Endothelial cell of umbilical vein (primary cell): ENCODE data around the gene WWC1. TPM values are rescaled to one million over a fixed set of nuclear protein-coding genes. Genes with fewer than 3 reads are reported as not detected.

Experiments
- BruUV-seq: library from RNA; stranded (reverse); fragments of 400-500 nt; replicated peaks from 2 replicates; lab custom pipeline; 2021; lab: Mats Ljungman, UMichigan
- CTCF ChIA-PET: fragments of 300-600, 350-600 bp; sonication (Branson Sonifier 250); formaldehyde crosslinking; loops from one replicate; lab custom pipeline; 2021; ENCODE audit warnings: antibody characterized with exemption, inconsistent platforms; lab: Charles Lee
- POLR2A ChIA-PET: fragments of 300-600, 350-600 bp; sonication (Branson Sonifier 250); formaldehyde crosslinking; loops from one replicate; lab custom pipeline; 2021; ENCODE audit warnings: antibody characterized with exemption, inconsistent platforms; lab: Charles Lee
- DNase-seq: peaks from one replicate; pipeline ENCODE4 v3.0.0-alpha.2; 2011; ENCODE audit warnings: low read depth, low spot score
- FAIRE-seq: peaks from 2 replicates; lab custom pipeline; 2011; peaks lifted over from hg19 to GRCh38; lab: Jason Lieb, UNC
- H2AFZ ChIP-seq: 2 replicates; pipeline ENCODE4 v1.6.0; 2012; ENCODE audit warnings: low read depth, low read length, control low read depth, inconsistent platforms
- H3K27ac ChIP-seq: 2 replicates; pipeline ENCODE4 v1.5.1; 2011; ENCODE audit warnings: low read depth, mild to moderate bottlenecking, control low read depth, low read length, moderate library complexity; ENCODE audit not compliant: insufficient read depth
- H3K27me3 ChIP-seq, 2 experiments: 2 replicates each; pipeline versions ENCODE4 v1.6.0 to v1.6.1; 2011; ENCODE audit warnings: low read length in 2 of 2, mixed read lengths in 1 of 2; ENCODE audit not compliant: control insufficient read depth in 2 of 2, insufficient read depth in 2 of 2
- H3K36me3 ChIP-seq, 2 experiments: 2 replicates in 1 of 2; 3 replicates in 1 of 2; pipeline ENCODE4 v1.5.1; 2011; ENCODE audit warnings: low read length in 2 of 2, mild to moderate bottlenecking in 1 of 2, moderate library complexity in 1 of 2; ENCODE audit not compliant: control insufficient read depth in 2 of 2, insufficient read depth in 2 of 2; ENCODE audit errors: extremely low read depth in 1 of 2
- H3K4me1 ChIP-seq: 3 replicates; pipeline ENCODE4 v1.5.1; 2011; ENCODE audit warnings: mild to moderate bottlenecking, low read length; ENCODE audit not compliant: control insufficient read depth, insufficient read depth; ENCODE audit errors: extremely low read depth
- H3K4me2 ChIP-seq: 2 replicates; pipeline ENCODE4 v1.6.1; 2011; ENCODE audit warnings: low read length, control low read depth, mixed read lengths; ENCODE audit not compliant: insufficient read depth
- H3K4me3 ChIP-seq, 3 experiments: fragments of 200-600 bp in 1 of 3; sonication (generic), shearing (Covaris generic) in 1 of 3; replicated peaks in 1 of 3; 2 replicates each; pipeline ENCODE4 v1.5.1; 2011 to 2016; ENCODE audit warnings: control low read depth in 3 of 3, low read length in 3 of 3, mild to moderate bottlenecking in 2 of 3, inconsistent platforms in 1 of 3, low read depth in 1 of 3, moderate library complexity in 1 of 3; ENCODE audit not compliant: insufficient read depth in 1 of 3
- H3K79me2 ChIP-seq: 2 replicates; pipeline ENCODE4 v1.6.0; 2012; ENCODE audit warnings: low read length, inconsistent platforms; ENCODE audit not compliant: control insufficient read depth, insufficient read depth
- H3K9ac ChIP-seq: replicated peaks from 2 replicates; pipeline ENCODE3; 2011; ENCODE audit warnings: low read length, control low read depth; ENCODE audit not compliant: insufficient read depth; ENCODE audit errors: extremely low read depth
- H3K9me1 ChIP-seq: replicated peaks from 3 replicates; pipeline ENCODE4 v1.6.0; 2011; ENCODE audit warnings: mild to moderate bottlenecking, low read length; ENCODE audit not compliant: control insufficient read depth, insufficient read depth; ENCODE audit errors: extremely low read depth
- H3K9me3 ChIP-seq: replicated peaks from 2 replicates; pipeline ENCODE4 v1.5.1; 2012; ENCODE audit warnings: low read length, inconsistent platforms; ENCODE audit not compliant: control insufficient read depth, insufficient read depth
- H4K20me1 ChIP-seq: replicated peaks from 2 replicates; pipeline ENCODE3; 2011; ENCODE audit warnings: mild to moderate bottlenecking, low read length; ENCODE audit not compliant: control insufficient read depth, insufficient read depth; ENCODE audit errors: extremely low read depth
- EZH2 ChIP-seq: IDR thresholded peaks from 2 replicates; pipeline ENCODE4 v1.6.1; 2012; ENCODE audit warnings: borderline replicate concordance, low read depth, mild to moderate bottlenecking, moderate library complexity, low read length, inconsistent platforms; ENCODE audit not compliant: severe bottlenecking
- FOS ChIP-seq: IDR thresholded peaks from 2 replicates; pipeline ENCODE4 v1.6.1; 2011; ENCODE audit warnings: mild to moderate bottlenecking, low read length, moderate library complexity, borderline replicate concordance; ENCODE audit not compliant: insufficient read depth
- GATA2 ChIP-seq: IDR thresholded peaks from 2 replicates; pipeline ENCODE4 v1.7.0; 2011; ENCODE audit warnings: low read depth, mild to moderate bottlenecking, moderate library complexity, mixed read lengths, low read length; ENCODE audit not compliant: insufficient read length, insufficient read depth
- JUN ChIP-seq: IDR thresholded peaks from 2 replicates; pipeline ENCODE4 v1.6.1; 2011; ENCODE audit warnings: borderline replicate concordance, low read depth; ENCODE audit not compliant: insufficient read length, insufficient read depth
- MYC ChIP-seq: IDR thresholded peaks from one replicate; pipeline ENCODE4 v1.6.1; 2011; ENCODE audit warnings: mild to moderate bottlenecking, low read depth, low read length
- POLR2A ChIP-seq: IDR thresholded peaks from 2 replicates; pipeline ENCODE4 v1.6.1; 2012; ENCODE audit warnings: low read depth, mild to moderate bottlenecking, control low read depth, low read length
- POLR2AphosphoS5 ChIP-seq: IDR thresholded peaks from 2 replicates; pipeline ENCODE4 v1.6.1; 2012; ENCODE audit warnings: low read depth, mild to moderate bottlenecking, control low read depth, low read length, moderate library complexity; ENCODE audit not compliant: insufficient read depth
- dilution Hi-C: fragments of 300-500 bp; cut with MboI; formaldehyde crosslinking; loops from one replicate; pipeline ENCODE4 v1.15.0; 2019; ENCODE audit warnings: low sequenced_read_pairs; ENCODE audit not compliant: extremely low pct_ligation_motif_present
- intact Hi-C: fragments of 100-400 bp; cut with micrococcal nuclease; formaldehyde crosslinking; loops from one replicate; pipeline ENCODE4 v1.10.0; 2022
- polyA plus RNA-seq, 4 experiments: library from polyadenylated mRNA; depleted of rRNA in 3 of 4; stranded (reverse) in 3 of 4; unstranded in 1 of 4; fragments of >200 nt; gene quantifications; 2 replicates each; pipeline versions ENCODE4 v1.2.1 to v1.2.3, GENCODE V29; 2011 to 2012; ENCODE audit warnings: missing spikeins in 1 of 4
- total RNA-seq: library from RNA; stranded (reverse); gene quantifications from 2 replicates; pipeline ENCODE4 v1.2.3, GENCODE V29; 2021
- TF ChIP-seq, protein P1 (sequence below), 2 donors: IDR thresholded peaks; 1 replicate in 1 of 2; 2 replicates in 1 of 2; pipeline ENCODE4 v1.5.1; 2011; ENCODE audit warnings: low read length in 2 of 2, mild to moderate bottlenecking in 2 of 2, moderate library complexity in 2 of 2, control low read depth in 1 of 2, inconsistent platforms in 1 of 2, low read depth in 1 of 2; ENCODE audit not compliant: insufficient read depth in 1 of 2; ENCODE audit errors: extremely low read depth in 1 of 2
- TF ChIP-seq, protein P2 (sequence below): IDR thresholded peaks from 2 replicates; pipeline ENCODE4 v1.6.1; 2011; ENCODE audit not compliant: insufficient read depth, insufficient read length

The WWC1 gene
- total and polyA plus RNA-seq, 2 donors (not counting 3 experiments of a cell fraction or from before 2014, with no cell fraction given), result 0.03 to 0.91 TPM

DNA sequence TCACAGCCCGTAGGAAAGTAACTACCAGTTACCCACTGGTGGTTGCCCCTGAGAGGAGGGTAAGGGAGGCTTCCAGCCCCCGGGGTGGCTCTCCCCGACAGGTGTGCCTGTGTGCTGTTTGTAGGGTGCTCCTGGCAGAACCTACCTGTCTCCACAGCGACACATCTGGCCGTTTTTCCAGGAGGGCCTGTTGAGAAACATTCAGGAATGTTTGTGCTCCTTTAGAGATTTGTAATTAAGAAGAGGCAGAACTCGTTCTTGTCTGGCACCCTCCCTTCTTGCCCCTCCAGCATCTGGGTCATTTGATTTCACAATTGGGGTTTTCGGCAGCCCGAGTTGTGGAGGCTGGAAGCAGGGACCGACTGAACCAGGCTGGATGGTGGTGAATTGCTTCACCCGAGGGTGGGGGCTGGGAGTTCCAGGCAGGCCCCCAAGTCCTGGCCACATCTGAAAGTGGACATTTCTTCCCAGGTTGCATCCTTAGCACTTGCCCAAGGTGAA lies 74.2 kb downstream of the WWC1 start:
- no TSS peak for BruUV-seq
- no peaks in the 10 kb centered on the region for H3K9me3 ChIP-seq
- no peak overlapping the region for H3K4me2 ChIP-seq
- intact Hi-C loops, result no loop called here
- H2AFZ ChIP-seq, result no peak overlapping the region
- POLR2A ChIA-PET, result no interaction called here
- no peaks in the 10 kb centered on the region for H3K27me3 ChIP-seq
- CTCF ChIA-PET, result no interaction called here
- peaks cover 3% of the 10 kb centered on the region for H3K4me1 ChIP-seq
- dilution Hi-C loops, result no loop called here
- DNase-seq (no peak), FAIRE-seq (no peak)
- H3K9ac ChIP-seq, result no peak overlapping the region
- TF ChIP-seq POLR2A, result no peak
- TF ChIP-seq JUN, result no peak
- TF ChIP-seq POLR2AphosphoS5, result no peak
- no peak for TF ChIP-seq FOS
- TF ChIP-seq, protein P1, sequence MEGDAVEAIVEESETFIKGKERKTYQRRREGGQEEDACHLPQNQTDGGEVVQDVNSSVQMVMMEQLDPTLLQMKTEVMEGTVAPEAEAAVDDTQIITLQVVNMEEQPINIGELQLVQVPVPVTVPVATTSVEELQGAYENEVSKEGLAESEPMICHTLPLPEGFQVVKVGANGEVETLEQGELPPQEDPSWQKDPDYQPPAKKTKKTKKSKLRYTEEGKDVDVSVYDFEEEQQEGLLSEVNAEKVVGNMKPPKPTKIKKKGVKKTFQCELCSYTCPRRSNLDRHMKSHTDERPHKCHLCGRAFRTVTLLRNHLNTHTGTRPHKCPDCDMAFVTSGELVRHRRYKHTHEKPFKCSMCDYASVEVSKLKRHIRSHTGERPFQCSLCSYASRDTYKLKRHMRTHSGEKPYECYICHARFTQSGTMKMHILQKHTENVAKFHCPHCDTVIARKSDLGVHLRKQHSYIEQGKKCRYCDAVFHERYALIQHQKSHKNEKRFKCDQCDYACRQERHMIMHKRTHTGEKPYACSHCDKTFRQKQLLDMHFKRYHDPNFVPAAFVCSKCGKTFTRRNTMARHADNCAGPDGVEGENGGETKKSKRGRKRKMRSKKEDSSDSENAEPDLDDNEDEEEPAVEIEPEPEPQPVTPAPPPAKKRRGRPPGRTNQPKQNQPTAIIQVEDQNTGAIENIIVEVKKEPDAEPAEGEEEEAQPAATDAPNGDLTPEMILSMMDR (IDR thresholded peaks at IDR 0.05; ENCODE audit: extremely low read depth in 1 of 2, insufficient read depth in 1 of 2, low read depth in 1 of 2, low read length in 2 of 2), result no peak
- TF ChIP-seq MYC, result no peak
- TF ChIP-seq, protein P2, sequence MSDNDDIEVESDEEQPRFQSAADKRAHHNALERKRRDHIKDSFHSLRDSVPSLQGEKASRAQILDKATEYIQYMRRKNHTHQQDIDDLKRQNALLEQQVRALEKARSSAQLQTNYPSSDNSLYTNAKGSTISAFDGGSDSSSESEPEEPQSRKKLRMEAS, result no peak
- no peak for TF ChIP-seq GATA2
- no peak for TF ChIP-seq EZH2
- no peaks in the 10 kb centered on the region for H3K9me1 ChIP-seq
- no peaks in the 10 kb centered on the region for H3K79me2 ChIP-seq
- no peaks in the 10 kb centered on the region for H4K20me1 ChIP-seq
- no peaks in the 10 kb centered on the region for H3K36me3 ChIP-seq
- H3K4me3 ChIP-seq, result no peak overlapping the region
- H3K27ac ChIP-seq, result no peak overlapping the region
